Left forelimb (tissue), 1 donor: ENCODE data around the gene SLC25A45.

ENCODE experiments used
- DNase-seq: peaks from one replicate; pipeline ENCODE4 v3.0.0-alpha.2; 2018; ENCODE audit warnings: low spot score

Gene SLC25A45

GRCh38 chr11:65386307-65387140 is 4.1 kb upstream of the SLC25A45 start, which contains the start of gene FRMD8:
Gene FRMD8 (plus strand): TSS chr11:65386637. CDS start chr11:65387037, 400 bp downstream.
- peak; percentile 92 for DNase-seq

- DNase-seq: no peak
Measured at GRCh38 chr11:65384301-65384889, 1.9 kb upstream of the SLC25A45 start.

GRCh38 chr11:65383778-65384177 is 1.3 kb upstream of the SLC25A45 start:
- DNase-seq: no peak

DNA sequence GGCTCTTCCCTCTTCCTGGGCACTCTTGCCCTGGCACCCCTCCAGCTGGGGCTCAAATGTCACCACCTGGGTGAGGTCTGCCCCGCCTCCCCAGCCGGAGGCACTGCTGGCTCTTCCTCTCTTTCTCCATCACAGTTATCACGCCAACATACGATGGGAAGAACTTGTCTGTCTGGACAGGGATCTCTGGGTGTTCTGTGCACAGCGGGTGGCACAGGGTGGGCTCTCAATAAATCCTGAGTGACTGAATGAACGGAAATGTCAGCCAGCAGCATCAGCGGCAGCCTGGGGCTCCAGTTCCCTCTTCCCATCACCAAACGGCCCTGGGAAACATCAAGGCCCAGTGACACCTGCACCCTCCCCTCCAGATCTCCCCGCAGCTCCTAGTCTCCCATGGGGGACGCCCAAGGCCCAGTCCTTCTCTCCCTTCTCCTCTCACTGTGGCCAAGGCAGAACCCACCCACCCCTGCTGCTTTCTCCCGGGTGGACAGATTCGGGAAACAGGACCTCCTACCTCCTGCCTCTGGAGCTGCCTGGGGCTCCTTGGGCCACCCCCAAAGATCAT is 440 bp upstream of the SLC25A45 start:
- DNase-seq: peak; percentile 81

- no peak for DNase-seq
Measured at GRCh38 chr11:65381716-65382032, 772 bp downstream of the SLC25A45 start.

GRCh38 chr11:65380460-65381119 is 1.9 kb downstream of the SLC25A45 start:
- no peak for DNase-seq

GRCh38 chr11:65379698-65380459 is 2.6 kb downstream of the SLC25A45 start:
- no peak for DNase-seq

DNA sequence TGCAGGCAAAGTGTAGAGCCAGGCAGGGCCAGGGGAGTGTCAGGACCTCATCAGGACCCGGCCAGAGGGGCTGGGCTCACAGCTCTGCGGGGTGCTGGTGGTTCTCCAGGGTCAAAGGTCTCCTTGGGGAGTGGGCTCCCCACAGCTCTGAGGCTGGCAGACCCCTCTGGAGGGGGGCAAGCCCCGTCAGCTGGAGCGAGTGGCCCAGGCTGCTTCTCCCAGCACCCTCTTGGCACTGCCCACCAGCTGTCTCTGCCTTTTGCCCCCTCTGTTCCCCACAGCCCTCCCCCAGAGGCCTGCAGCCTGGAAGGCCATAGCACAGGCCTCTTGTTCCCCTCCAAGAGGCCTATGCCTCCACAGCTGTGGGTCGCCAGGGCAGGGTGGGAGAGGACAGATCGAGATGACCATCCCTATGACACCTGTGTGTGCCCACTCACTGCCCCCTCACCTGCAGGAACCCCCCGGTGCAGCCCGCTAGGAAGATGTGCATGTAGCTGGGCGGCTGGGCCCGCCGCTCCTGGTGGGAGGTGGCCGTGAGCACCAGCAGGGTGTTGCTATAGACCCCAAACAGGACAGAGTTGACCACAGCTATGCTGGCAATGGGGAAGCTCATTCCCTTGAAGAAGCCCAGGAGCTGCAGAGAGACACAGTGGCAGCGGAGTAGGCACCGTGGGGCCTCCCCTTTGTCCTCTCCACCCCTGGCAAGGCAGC is 3.4 kb downstream of the SLC25A45 start:
- DNase-seq: no peak

GRCh38 chr11:65378208-65378927 is 4.1 kb downstream of the SLC25A45 start:
- DNase-seq: no peak

- DNase-seq: no peak
Measured at GRCh38 chr11:65377777-65378176, 4.7 kb downstream of the SLC25A45 start.

- DNase-seq: no peak
Measured at GRCh38 chr11:65377036-65377435, 5.4 kb downstream of the SLC25A45 start.

GRCh38 chr11:65376138-65376713 is 6.2 kb downstream of the SLC25A45 start:
- DNase-seq: no peak

- no peak for DNase-seq
Measured at GRCh38 chr11:65375012-65375411, 7.4 kb downstream of the SLC25A45 start.

- DNase-seq: no peak
Measured at GRCh38 chr11:65373839-65374580, 8.4 kb downstream of the SLC25A45 start.

DNA sequence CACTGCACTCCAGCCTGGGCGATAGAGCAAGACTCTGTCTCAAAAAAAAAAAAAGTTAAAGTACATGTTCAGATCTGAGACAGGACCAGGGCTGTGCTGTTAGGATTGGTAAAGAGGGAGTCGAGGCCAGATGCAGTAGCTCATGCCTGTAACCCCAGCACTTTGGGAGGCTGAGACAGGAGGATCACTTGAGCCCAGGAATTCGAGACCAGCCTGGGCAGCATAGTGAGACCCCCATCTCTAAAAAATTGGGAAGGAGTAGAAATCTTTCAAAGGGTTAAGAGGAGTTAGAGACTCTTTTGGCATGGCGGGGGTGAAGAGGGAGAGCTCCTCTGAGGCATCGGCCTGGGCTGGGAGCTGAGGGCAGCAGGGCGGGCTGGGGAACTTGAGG is 11.8 kb downstream of the SLC25A45 start:
- no peak for DNase-seq

DNA sequence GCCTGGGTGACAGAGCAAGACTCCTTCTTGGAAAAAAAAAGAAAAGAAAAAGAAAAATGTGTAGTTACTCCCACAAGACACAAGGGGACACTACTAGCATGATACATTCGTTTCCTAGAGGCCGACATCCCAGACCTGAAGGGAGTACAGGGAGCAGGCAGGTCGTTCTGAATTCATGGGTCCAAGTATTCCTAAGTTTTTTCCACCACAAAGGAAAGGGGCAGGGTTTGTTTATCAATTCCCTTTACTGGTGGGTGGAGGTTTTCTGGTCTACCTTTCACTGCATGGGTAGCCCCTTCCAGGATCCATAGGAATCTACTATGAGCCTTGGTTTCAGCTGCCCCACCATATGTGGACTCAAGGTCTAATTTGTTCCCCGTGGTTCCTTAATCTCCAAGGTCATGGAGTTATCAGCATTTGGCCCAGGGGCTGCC is 16.1 kb downstream of the SLC25A45 start:
- DNase-seq: no peak

- no peak for DNase-seq
Measured at GRCh38 chr11:65363770-65364169, 18.7 kb downstream of the SLC25A45 start.

GRCh38 chr11:65362966-65363365 is 19.5 kb downstream of the SLC25A45 start:
- DNase-seq: no peak

DNA sequence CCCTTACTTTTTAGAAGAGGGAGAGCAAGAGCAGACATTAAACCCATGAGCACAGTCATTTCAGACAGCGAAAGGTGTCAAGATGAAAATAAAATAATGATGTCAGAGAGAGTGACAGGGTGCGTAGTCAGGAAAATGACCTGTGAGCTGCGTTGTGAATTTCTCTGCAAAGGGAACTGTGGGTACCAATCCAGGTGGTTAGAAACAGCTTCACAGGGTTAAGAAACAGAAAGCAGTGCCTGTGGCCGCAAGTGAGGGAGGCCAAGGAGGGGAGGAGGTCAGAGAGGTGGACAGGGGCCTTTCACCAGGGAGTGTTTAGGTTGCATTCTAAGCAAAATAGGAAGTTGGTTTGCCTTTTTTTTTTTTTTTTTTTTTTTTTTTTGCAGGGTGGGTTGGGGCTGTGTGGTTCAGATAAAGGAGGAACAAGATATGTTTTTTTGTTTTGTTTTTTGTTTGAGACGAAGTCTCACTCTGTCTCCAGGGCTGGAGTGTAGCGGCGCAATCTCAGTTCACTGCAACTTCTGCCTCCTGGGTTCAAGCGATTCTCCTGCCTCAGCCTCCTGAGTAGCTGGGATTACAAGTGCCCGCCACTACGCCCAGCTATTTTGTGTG is 20.0 kb downstream of the SLC25A45 start:
- DNase-seq: no peak
